Measurements from ENCODE around the gene SLX1A. TPM values are rescaled to one million over a fixed set of nuclear protein-coding genes. Genes with fewer than 3 reads are reported as not detected.

Gene SLX1A
- total and polyA plus RNA-seq, 2 experiments from 2014 or later: 32.2 to 32.6 TPM

- no peak overlapping the region for H3K4me3 ChIP-seq
- DNase-seq: no peak
- H3K9ac ChIP-seq: no peak overlapping the region
- in situ Hi-C loops (cut with MboI): no loop called here
- 89 to 90% methylated on average over 7 to 15 of the region's 15 CpGs for WGBS, 2 experiments (ENCODE audit: low coverage in 1 of 2, low lambda C conversion rate in 2 of 2, missing lambda C conversion rate in 2 of 2)
- no peaks in the 10 kb centered on the region for H3K9me2 ChIP-seq (ENCODE audit: insufficient read depth)
- no peak for TF ChIP-seq EZH2phosphoT487 (IDR thresholded peaks at IDR 0.05; ENCODE audit: insufficient read depth, low read depth)
- TF ChIP-seq EZH2 (IDR thresholded peaks at IDR 0.05; ENCODE audit: insufficient read depth, poor library complexity, severe bottlenecking): no peak
- no peaks in the 10 kb centered on the region for H3K27me3 ChIP-seq (replicated peaks; ENCODE audit: insufficient read depth)
- H3K27ac ChIP-seq: no peak overlapping the region
- no peaks in the 10 kb centered on the region for H3K9me3 ChIP-seq (ENCODE audit: low read depth)
- no peaks in the 10 kb centered on the region for H3K4me1 ChIP-seq (ENCODE audit: insufficient read depth)
- no peak overlapping the region for H2AFZ ChIP-seq
- no peaks in the 10 kb centered on the region for H3F3A ChIP-seq (ENCODE audit: insufficient read depth)
- H3K36me3 ChIP-seq (ENCODE audit: low read depth): no peaks in the 10 kb centered on the region
- H3K4me2 ChIP-seq (ENCODE audit: unreplicated experiment): no peak overlapping the region
- no peaks in the 10 kb centered on the region for H3K79me2 ChIP-seq (ENCODE audit: insufficient read depth)
- H4K20me1 ChIP-seq (ENCODE audit: insufficient read depth): no peaks in the 10 kb centered on the region
These were observed 7.8 kb upstream of the SLX1A start for GRCh38 chr16:30185683-30186421.

GRCh38 chr16:30186444-30186781, 7.3 kb upstream of the SLX1A start:
- no peaks in the 10 kb centered on the region for H3F3A ChIP-seq (ENCODE audit: insufficient read depth)
- no peak overlapping the region for H3K9ac ChIP-seq
- H3K4me2 ChIP-seq (ENCODE audit: unreplicated experiment): no peak overlapping the region
- H3K9me3 ChIP-seq (ENCODE audit: low read depth): no peaks in the 10 kb centered on the region
- H3K79me2 ChIP-seq (ENCODE audit: insufficient read depth): no peaks in the 10 kb centered on the region
- no peaks in the 10 kb centered on the region for H3K36me3 ChIP-seq (ENCODE audit: low read depth)
- TF ChIP-seq EZH2phosphoT487 (IDR thresholded peaks at IDR 0.05; ENCODE audit: insufficient read depth, low read depth) (no peak), EZH2 (IDR thresholded peaks at IDR 0.05; ENCODE audit: insufficient read depth, poor library complexity, severe bottlenecking) (no peak)
- WGBS, 2 experiments (ENCODE audit: low coverage in 1 of 2, low lambda C conversion rate in 2 of 2, missing lambda C conversion rate in 2 of 2): 94 to 100% methylated on average over 5 to 9 of the region's 9 CpGs
- no peak overlapping the region for H3K27ac ChIP-seq
- H3K27me3 ChIP-seq (replicated peaks; ENCODE audit: insufficient read depth): no peaks in the 10 kb centered on the region
- no peak for DNase-seq
- H2AFZ ChIP-seq: no peak overlapping the region
- H3K4me3 ChIP-seq: no peak overlapping the region
- H4K20me1 ChIP-seq (ENCODE audit: insufficient read depth): no peaks in the 10 kb centered on the region
- no peaks in the 10 kb centered on the region for H3K4me1 ChIP-seq (ENCODE audit: insufficient read depth)
- no peaks in the 10 kb centered on the region for H3K9me2 ChIP-seq (ENCODE audit: insufficient read depth)
- in situ Hi-C loops (cut with MboI): no loop called here

- no peaks in the 10 kb centered on the region for H3K9me3 ChIP-seq (ENCODE audit: low read depth)
- H2AFZ ChIP-seq: no peak overlapping the region
- no peaks in the 10 kb centered on the region for H3F3A ChIP-seq (ENCODE audit: insufficient read depth)
- DNase-seq: peak; percentile 58
- H4K20me1 ChIP-seq (ENCODE audit: insufficient read depth): no peaks in the 10 kb centered on the region
- no peak overlapping the region for H3K9ac ChIP-seq
- no peak overlapping the region for H3K4me2 ChIP-seq (ENCODE audit: unreplicated experiment)
- WGBS, 2 experiments (ENCODE audit: low coverage in 1 of 2, low lambda C conversion rate in 2 of 2, missing lambda C conversion rate in 2 of 2): 64 to 75% methylated on average over 34 to 36 of the region's 36 CpGs
- H3K4me1 ChIP-seq (ENCODE audit: insufficient read depth): no peaks in the 10 kb centered on the region
- in situ Hi-C loops (cut with MboI): no loop called here
- no peaks in the 10 kb centered on the region for H3K79me2 ChIP-seq (ENCODE audit: insufficient read depth)
- H3K27me3 ChIP-seq (replicated peaks; ENCODE audit: insufficient read depth): no peaks in the 10 kb centered on the region
- no peaks in the 10 kb centered on the region for H3K36me3 ChIP-seq (ENCODE audit: low read depth)
- H3K27ac ChIP-seq: no peak overlapping the region
- no peak overlapping the region for H3K4me3 ChIP-seq
- TF ChIP-seq EZH2phosphoT487 (IDR thresholded peaks at IDR 0.05; ENCODE audit: insufficient read depth, low read depth) (no peak), EZH2 (IDR thresholded peaks at IDR 0.05; ENCODE audit: insufficient read depth, poor library complexity, severe bottlenecking) (no peak)
- no peaks in the 10 kb centered on the region for H3K9me2 ChIP-seq (ENCODE audit: insufficient read depth)
These were observed 6.7 kb upstream of the SLX1A start for GRCh38 chr16:30186782-30187555.

DNA sequence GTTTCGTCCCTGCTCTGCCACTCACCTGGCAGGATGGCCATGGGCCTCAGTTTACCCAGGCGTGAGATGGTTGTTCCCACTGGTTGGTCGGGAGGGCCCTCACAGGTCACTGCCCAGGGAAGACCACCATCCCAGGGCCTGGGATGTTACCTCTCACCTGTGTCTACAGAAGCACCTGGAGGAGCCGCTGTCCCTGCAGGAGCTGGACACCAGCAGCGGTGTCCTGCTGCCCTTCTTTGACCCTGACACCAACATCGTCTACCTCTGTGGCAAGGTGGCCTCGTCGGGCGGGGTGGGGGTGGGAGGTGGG, 6.2 kb upstream of the SLX1A start:
- TF ChIP-seq EZH2phosphoT487 (IDR thresholded peaks at IDR 0.05; ENCODE audit: insufficient read depth, low read depth): no peak
- TF ChIP-seq EZH2 (IDR thresholded peaks at IDR 0.05; ENCODE audit: insufficient read depth, poor library complexity, severe bottlenecking): no peak
- H3K9ac ChIP-seq: no peak overlapping the region
- no peaks in the 10 kb centered on the region for H3K36me3 ChIP-seq (ENCODE audit: low read depth)
- in situ Hi-C loops (cut with MboI): no loop called here
- WGBS, 2 experiments (ENCODE audit: low coverage in 1 of 2, low lambda C conversion rate in 2 of 2, missing lambda C conversion rate in 2 of 2): 82 to 91% methylated on average over 7 to 9 of the region's 9 CpGs
- H3K79me2 ChIP-seq (ENCODE audit: insufficient read depth): no peaks in the 10 kb centered on the region
- no peaks in the 10 kb centered on the region for H3F3A ChIP-seq (ENCODE audit: insufficient read depth)
- DNase-seq: no peak
- no peak overlapping the region for H3K4me2 ChIP-seq (ENCODE audit: unreplicated experiment)
- H3K4me3 ChIP-seq: no peak overlapping the region
- no peak overlapping the region for H3K27ac ChIP-seq
- no peaks in the 10 kb centered on the region for H3K9me2 ChIP-seq (ENCODE audit: insufficient read depth)
- no peaks in the 10 kb centered on the region for H4K20me1 ChIP-seq (ENCODE audit: insufficient read depth)
- no peaks in the 10 kb centered on the region for H3K27me3 ChIP-seq (replicated peaks; ENCODE audit: insufficient read depth)
- H3K9me3 ChIP-seq (ENCODE audit: low read depth): no peaks in the 10 kb centered on the region
- H2AFZ ChIP-seq: no peak overlapping the region
- no peaks in the 10 kb centered on the region for H3K4me1 ChIP-seq (ENCODE audit: insufficient read depth)
